ENCODE results near the gene TRIM71. TPM values are rescaled to one million over a fixed set of nuclear protein-coding genes. Genes with fewer than 3 reads are reported as not detected.
A peak's percentile ranks its signal among the peaks of the same experiment; 100 is the strongest.

Gene TRIM71
- total and polyA plus RNA-seq, 2 of the 13 experiments (the other 11 are each of a cell fraction or from before 2014, with no cell fraction given), result 21.7 to 76.9 TPM

DNA sequence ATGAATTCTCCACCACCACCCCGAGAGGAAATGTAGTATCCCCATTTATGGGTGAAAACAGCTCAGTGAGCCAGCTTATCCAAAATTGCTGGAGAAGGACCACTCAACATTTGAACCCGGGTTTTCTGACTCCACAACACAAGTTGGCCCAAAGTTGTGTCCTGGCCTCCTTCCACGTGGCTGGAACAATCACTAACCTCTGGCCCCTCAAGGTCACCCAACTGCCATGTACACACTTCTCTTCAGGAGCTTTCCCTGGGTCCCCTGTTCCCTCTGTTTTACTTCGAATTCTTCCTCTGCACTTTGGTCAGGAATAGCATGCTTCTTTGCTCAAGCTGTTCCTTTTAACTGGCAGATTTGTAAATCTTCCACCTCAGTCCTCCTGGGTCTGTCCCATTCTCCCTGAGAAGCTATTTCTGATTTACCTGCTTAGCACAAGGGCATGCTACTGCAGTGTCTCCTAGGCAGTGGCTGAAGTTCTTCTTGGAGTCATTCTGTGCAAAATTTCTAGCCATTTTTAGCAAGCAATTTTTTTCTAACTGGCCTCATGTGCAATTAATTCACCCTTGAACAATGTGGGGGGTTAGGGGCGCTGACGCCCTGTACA is 39.2 kb downstream of the TRIM71 start (continued):
- TF ChIP-seq, protein P1, sequence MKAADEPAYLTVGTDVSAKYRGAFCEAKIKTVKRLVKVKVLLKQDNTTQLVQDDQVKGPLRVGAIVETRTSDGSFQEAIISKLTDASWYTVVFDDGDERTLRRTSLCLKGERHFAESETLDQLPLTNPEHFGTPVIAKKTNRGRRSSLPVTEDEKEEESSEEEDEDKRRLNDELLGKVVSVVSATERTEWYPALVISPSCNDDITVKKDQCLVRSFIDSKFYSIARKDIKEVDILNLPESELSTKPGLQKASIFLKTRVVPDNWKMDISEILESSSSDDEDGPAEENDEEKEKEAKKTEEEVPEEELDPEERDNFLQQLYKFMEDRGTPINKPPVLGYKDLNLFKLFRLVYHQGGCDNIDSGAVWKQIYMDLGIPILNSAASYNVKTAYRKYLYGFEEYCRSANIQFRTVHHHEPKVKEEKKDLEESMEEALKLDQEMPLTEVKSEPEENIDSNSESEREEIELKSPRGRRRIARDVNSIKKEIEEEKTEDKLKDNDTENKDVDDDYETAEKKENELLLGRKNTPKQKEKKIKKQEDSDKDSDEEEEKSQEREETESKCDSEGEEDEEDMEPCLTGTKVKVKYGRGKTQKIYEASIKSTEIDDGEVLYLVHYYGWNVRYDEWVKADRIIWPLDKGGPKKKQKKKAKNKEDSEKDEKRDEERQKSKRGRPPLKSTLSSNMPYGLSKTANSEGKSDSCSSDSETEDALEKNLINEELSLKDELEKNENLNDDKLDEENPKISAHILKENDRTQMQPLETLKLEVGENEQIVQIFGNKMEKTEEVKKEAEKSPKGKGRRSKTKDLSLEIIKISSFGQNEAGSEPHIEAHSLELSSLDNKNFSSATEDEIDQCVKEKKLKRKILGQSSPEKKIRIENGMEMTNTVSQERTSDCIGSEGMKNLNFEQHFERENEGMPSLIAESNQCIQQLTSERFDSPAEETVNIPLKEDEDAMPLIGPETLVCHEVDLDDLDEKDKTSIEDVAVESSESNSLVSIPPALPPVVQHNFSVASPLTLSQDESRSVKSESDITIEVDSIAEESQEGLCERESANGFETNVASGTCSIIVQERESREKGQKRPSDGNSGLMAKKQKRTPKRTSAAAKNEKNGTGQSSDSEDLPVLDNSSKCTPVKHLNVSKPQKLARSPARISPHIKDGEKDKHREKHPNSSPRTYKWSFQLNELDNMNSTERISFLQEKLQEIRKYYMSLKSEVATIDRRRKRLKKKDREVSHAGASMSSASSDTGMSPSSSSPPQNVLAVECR (CRISPR knock-in tag; IDR thresholded peaks at IDR 0.05; ENCODE audit: borderline replicate concordance), result peak; percentile 71; the same call in 1 of the 2 replicates
- peak; percentile 76 for TF ChIP-seq MED1 (CRISPR knock-in tag; IDR thresholded peaks at IDR 0.05)
- peak; percentile 58; the same call in 1 of the 2 replicates for TF ChIP-seq ZNF124 (CRISPR knock-in tag; IDR thresholded peaks at IDR 0.05)
- TF ChIP-seq KLF16 (CRISPR knock-in tag; IDR thresholded peaks at IDR 0.05), result peak in 1 of 2 experiments; percentile 72; a peak in 2 of 4 replicates
- TF ChIP-seq, protein P2, sequence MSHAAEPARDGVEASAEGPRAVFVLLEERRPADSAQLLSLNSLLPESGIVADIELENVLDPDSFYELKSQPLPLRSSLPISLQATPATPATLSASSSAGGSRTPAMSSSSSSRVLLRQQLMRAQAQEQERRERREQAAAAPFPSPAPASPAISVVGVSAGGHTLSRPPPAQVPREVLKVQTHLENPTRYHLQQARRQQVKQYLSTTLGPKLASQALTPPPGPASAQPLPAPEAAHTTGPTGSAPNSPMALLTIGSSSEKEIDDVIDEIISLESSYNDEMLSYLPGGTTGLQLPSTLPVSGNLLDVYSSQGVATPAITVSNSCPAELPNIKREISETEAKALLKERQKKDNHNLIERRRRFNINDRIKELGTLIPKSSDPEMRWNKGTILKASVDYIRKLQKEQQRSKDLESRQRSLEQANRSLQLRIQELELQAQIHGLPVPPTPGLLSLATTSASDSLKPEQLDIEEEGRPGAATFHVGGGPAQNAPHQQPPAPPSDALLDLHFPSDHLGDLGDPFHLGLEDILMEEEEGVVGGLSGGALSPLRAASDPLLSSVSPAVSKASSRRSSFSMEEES (CRISPR knock-in tag; IDR thresholded peaks at IDR 0.05), result peak; percentile 60; the same call in 1 of the 2 replicates
- TF ChIP-seq, protein P3, sequence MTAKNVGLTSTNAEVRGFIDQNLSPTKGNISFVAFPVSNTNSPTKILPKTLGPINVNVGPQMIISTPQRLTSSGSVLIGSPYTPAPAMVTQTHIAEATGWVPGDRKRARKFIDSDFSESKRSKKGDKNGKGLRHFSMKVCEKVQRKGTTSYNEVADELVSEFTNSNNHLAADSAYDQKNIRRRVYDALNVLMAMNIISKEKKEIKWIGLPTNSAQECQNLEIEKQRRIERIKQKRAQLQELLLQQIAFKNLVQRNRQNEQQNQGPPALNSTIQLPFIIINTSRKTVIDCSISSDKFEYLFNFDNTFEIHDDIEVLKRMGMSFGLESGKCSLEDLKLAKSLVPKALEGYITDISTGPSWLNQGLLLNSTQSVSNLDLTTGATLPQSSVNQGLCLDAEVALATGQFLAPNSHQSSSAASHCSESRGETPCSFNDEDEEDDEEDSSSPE (CRISPR knock-in tag; IDR thresholded peaks at IDR 0.05), result 0 out of 2 replicates have a peak, but pooled peaks have one; percentile 58
- TF ChIP-seq ZNF614 (CRISPR knock-in tag; IDR thresholded peaks at IDR 0.05; ENCODE audit: borderline replicate concordance), result peak; percentile 68; the same call in 1 of the 2 replicates
- peak; percentile 89 for TF ChIP-seq HNF4A (CRISPR knock-in tag; IDR thresholded peaks at IDR 0.05)
- 0 out of 2 replicates have a peak, but pooled peaks have one; percentile 14 for TF ChIP-seq ZNF317 (CRISPR knock-in tag; IDR thresholded peaks at IDR 0.05)
- peak; percentile 93 for TF ChIP-seq MAX (IDR thresholded peaks at IDR 0.05)
- no peak for TF ChIP-seq TCF12 (IDR thresholded peaks at IDR 0.05)
- TF ChIP-seq TCF12 (CRISPR knock-in tag; IDR thresholded peaks at IDR 0.05), result 0 out of 2 replicates have a peak, but pooled peaks have one; percentile 62
- peak; percentile 28; the same call in 1 of the 2 replicates for TF ChIP-seq IKZF5 (CRISPR knock-in tag; IDR thresholded peaks at IDR 0.05)
- peak; percentile 44; the same call in 1 of the 2 replicates for TF ChIP-seq THRA (CRISPR knock-in tag; IDR thresholded peaks at IDR 0.05; ENCODE audit: borderline replicate concordance)
- peak; percentile 56; the same call in 1 of the 2 replicates for TF ChIP-seq MXD1 (CRISPR knock-in tag; IDR thresholded peaks at IDR 0.05)

Measured in HepG2 (cell line).